BE2C (cell line): ENCODE measurements around the gene MED31.

ENCODE experiments used
- DNase-seq: peaks from one replicate; pipeline ENCODE4 v3.0.0-alpha.2; 2020
- H3K27me3 ChIP-seq: fragments of 250-450 bp; sonication (Bioruptor Pico); 2 replicates; pipeline ENCODE4 v1.5.1; 2020; ENCODE audit warnings: mild to moderate bottlenecking
- H3K36me3 ChIP-seq: fragments of 250-450 bp; sonication (Bioruptor Pico); 2 replicates; pipeline ENCODE4 v1.5.1; 2020; ENCODE audit warnings: mild to moderate bottlenecking
- H3K4me1 ChIP-seq: fragments of 250-450 bp; sonication (Bioruptor Pico); 2 replicates; pipeline ENCODE4 v1.5.1; 2020
- H3K4me3 ChIP-seq: 2 replicates; pipeline ENCODE4 v1.5.1; 2011; ENCODE audit warnings: low read depth, low read length
- H3K9me3 ChIP-seq: fragments of 250-450 bp; sonication (Bioruptor Pico); 2 replicates; pipeline ENCODE4 v1.5.1; 2020
- CTCF ChIP-seq: IDR thresholded peaks from 2 replicates; pipeline ENCODE4 v1.5.1; 2012; ENCODE audit warnings: mild to moderate bottlenecking, low read depth, low read length

Gene MED31

DNA sequence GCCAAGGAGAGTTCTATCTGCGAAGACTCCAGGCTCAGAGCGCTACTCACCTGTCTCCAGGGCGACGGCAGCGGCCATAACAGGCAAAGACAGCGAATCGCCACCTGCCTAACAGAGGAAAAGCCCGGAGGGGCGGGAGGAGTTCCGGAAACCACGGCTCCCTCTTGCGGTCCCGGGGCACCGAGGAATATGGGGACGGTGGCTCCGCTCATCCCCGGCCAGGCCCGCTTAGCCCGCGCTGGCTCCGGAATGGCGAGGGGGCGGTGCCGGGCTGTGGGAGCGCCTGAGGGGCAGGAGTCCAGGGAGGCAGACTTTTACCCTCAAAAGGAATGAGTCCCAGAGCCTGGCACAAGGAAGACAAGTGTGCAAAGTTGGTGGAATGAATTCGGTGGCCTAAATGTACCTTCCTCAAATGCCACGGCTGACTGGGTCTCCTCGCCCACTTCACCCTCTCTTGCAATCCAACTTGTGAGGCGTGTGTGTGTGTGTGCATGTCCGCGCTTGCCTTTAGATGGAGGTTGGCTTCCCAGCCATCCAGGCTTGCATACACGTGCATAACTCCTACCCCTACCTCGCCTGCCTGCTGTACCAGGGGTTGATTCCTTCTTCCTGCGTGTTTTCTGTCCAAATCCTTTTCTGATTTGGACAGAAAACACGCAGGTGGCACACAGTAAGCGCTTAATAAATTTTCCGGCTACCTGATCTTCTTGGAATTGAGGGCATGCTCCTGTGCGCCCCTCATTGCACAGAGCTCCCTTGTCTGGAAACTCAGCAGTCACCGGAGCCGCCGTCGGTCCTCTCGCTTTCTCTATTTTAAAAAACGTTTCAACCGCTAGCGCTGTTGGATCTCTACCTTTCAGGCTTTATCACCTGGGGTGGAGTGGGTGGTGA lies 3.7 kb upstream of the MED31 start:
- DNase-seq, result no peak
- no peaks in the 10 kb centered on the region for H3K4me1 ChIP-seq
- H3K27me3 ChIP-seq, result 0 out of 2 replicates have a peak, but pooled peaks cover 3% of the 10 kb centered on the region

GRCh38 chr17:6651919-6652452 lies 581 bp upstream of the MED31 start:
- Histone ChIP-seq H3K27me3 (no peaks in the 10 kb centered on the region), H3K9me3 (no peaks in the 10 kb centered on the region; the same call in 1 of the 2 replicates), H3K4me1 (no peaks in the 10 kb centered on the region), H3K4me3 (peak overlapping the region; percentile 96), H3K36me3 (no peaks in the 10 kb centered on the region)
- DNase-seq, result no peak
- TF ChIP-seq CTCF, result no peak

More for the DNA sequence above, 3.7 kb upstream of the MED31 start:
- Histone ChIP-seq H3K9me3 (no peaks in the 10 kb centered on the region; the same call in 1 of the 2 replicates), H3K4me3 (no peak overlapping the region), H3K36me3 (no peaks in the 10 kb centered on the region)
- no peak for TF ChIP-seq CTCF

DNA sequence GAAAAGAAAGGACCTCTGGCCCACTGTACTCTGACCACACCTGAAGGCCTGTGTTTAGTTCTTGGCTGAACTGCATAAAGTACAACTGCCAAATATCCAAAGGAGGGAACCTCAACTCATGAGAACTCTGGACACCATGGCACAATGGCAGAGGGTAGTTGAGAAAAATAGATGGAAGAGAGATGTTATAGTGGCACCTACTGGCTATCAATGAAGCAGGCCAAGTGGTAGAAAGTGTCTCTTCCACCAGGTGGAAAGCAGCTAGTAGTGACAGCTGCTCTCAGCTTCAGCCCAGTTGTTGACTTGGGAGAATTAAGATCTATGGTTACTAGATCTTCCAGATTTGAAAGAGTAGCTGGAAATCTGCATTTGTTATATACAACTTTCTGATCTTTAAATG lies 3.2 kb downstream of the MED31 start:
- no peaks in the 10 kb centered on the region; the same call in 1 of the 2 replicates for H3K36me3 ChIP-seq

GRCh38 chr17:6643451-6644125 lies 7.8 kb downstream of the MED31 start:
- DNase-seq, result no peak
- Histone ChIP-seq H3K4me3 (no peak overlapping the region), H3K9me3 (no peaks in the 10 kb centered on the region), H3K4me1 (no peaks in the 10 kb centered on the region), H3K27me3 (no peaks in the 10 kb centered on the region), H3K36me3 (no peaks in the 10 kb centered on the region; the same call in 1 of the 2 replicates)
- TF ChIP-seq CTCF, result no peak

More for the DNA sequence above, 3.2 kb downstream of the MED31 start:
- Histone ChIP-seq H3K9me3 (no peaks in the 10 kb centered on the region; the same call in 1 of the 2 replicates), H3K27me3 (no peaks in the 10 kb centered on the region), H3K4me1 (no peaks in the 10 kb centered on the region), H3K4me3 (no peak overlapping the region)
- DNase-seq, result no peak
- peak; percentile 25 for TF ChIP-seq CTCF

- no peaks in the 10 kb centered on the region; the same call in 1 of the 2 replicates for H3K36me3 ChIP-seq
- DNase-seq, result no peak
- H3K4me1 ChIP-seq, result no peaks in the 10 kb centered on the region
- no peak for TF ChIP-seq CTCF
- no peak overlapping the region for H3K4me3 ChIP-seq
- H3K9me3 ChIP-seq, result no peaks in the 10 kb centered on the region
- no peaks in the 10 kb centered on the region for H3K27me3 ChIP-seq
Observed at GRCh38 chr17:6642592-6642991, 8.8 kb downstream of the MED31 start.
